A549 (cell line): ENCODE measurements around the gene DDAH2. TPM values are rescaled to one million over a fixed set of nuclear protein-coding genes. Genes with fewer than 3 reads are reported as not detected.

Source experiments
- ATAC-seq, 2 experiments: fragments of 200-7000 bp in 1 of 2; fragments of >200 bp in 1 of 2; cut with Nextera tagmentation in 1 of 2; cut with Tn5 transposase in 1 of 2; 3 replicates each; pipeline versions ENCODE4 v1.8.0 to v1.9.1; 2018 to 2020; ENCODE audit warnings: mild to moderate bottlenecking in 1 of 2, moderate library complexity in 1 of 2
- CTCF ChIA-PET: fragments of 300-600 bp; sonication (Branson Sonifier 250); formaldehyde crosslinking; extraction: SDS; loops from one replicate; lab custom pipeline; 2021; ENCODE audit warnings: antibody characterized with exemption, inconsistent platforms; lab: Yijun Ruan, JAX
- POLR2A ChIA-PET: fragments of 350-600 bp; formaldehyde crosslinking; extraction: SDS; loops from one replicate; lab custom pipeline; 2021; ENCODE audit warnings: antibody characterized with exemption, inconsistent platforms; lab: Yijun Ruan, JAX
- DNase-seq, 2 experiments: peaks; one replicate each; pipeline versions ENCODE4 v3.0.0 to v3.0.0-alpha.2; 2011 to 2016; ENCODE audit warnings: low read depth in 1 of 2, low spot score in 1 of 2
- FAIRE-seq: peaks from 2 replicates; lab custom pipeline; 2011; peaks lifted over from hg19 to GRCh38; lab: Jason Lieb, UNC
- H3K27ac ChIP-seq, 2 experiments: fragments of >200 bp; sonication (Bioruptor Twin); formaldehyde crosslinking; 3 replicates each; pipeline ENCODE4 v1.5.1; 2016 to 2017
- H3K4me1 ChIP-seq: fragments of >200 bp; sonication (Bioruptor Twin); formaldehyde crosslinking; 3 replicates; pipeline ENCODE4 v1.6.1; 2016
- H3K4me2 ChIP-seq: fragments of >200 bp; sonication (Bioruptor Twin); formaldehyde crosslinking; 3 replicates; pipeline ENCODE4 v1.6.1; 2016
- H3K4me3 ChIP-seq: fragments of >200 bp; sonication (Bioruptor Twin); formaldehyde crosslinking; 3 replicates; pipeline ENCODE4 v1.5.1; 2016
- H3K9me3 ChIP-seq: fragments of >200 bp; sonication (Bioruptor Twin); formaldehyde crosslinking; 3 replicates; pipeline ENCODE4 v1.6.1; 2016
- PBX3 ChIP-seq: IDR thresholded peaks from 2 replicates; pipeline ENCODE4 v1.6.1; 2012
- WGBS: methylation state at CpG from one replicate; pipeline ENCODE4 v1.1.6; 2017; ENCODE audit errors: missing lambda C conversion rate; 5-methylcytosine and 5-hydroxymethylcytosine counted together
- polyA plus RNA-seq, 4 experiments: library from polyadenylated mRNA; depleted of rRNA in 3 of 4; stranded (reverse); fragments of >200 nt; fragmentation: RNase III in 1 of 4; extraction: RNeasy Plus Mini Kit Qiagen cat#74134 plus additional on column Dnase treatment in 1 of 4; gene quantifications; 2 replicates in 3 of 4; 3 replicates in 1 of 4; pipeline ENCODE4 v1.2.3, GENCODE V29; 2011 to 2017
- small RNA-seq, 6 experiments: library from RNA; depleted of rRNA; stranded (forward); fragments of <200 nt; gene quantifications; one replicate each; pipeline ENCODE3, GENCODE V24; 2012

The DDAH2 gene
- polyA plus RNA-seq, 2 of the 4 experiments (the other 2 are of a cell fraction), result 19.3 to 54.5 TPM

GRCh38 chr6:31677955-31678354 lies 51.1 kb downstream of the DDAH2 start:
- ChIA-PET POLR2A (interaction anchor here (1.0 kb wide), 1 partner anchor 149 kb away, joined by 5 read pairs; the partner anchor contains the start of gene HSPA1B), CTCF (interaction anchor here (1.1 kb wide), 2 partner anchors 52 to 91 kb away, joined by 3 read pairs; partner anchors contain the start of gene DDAH2)
- H3K4me2 ChIP-seq, result no peak overlapping the region
- no peak overlapping the region for H3K27ac ChIP-seq
- no peaks in the 10 kb centered on the region for H3K9me3 ChIP-seq
- H3K4me3 ChIP-seq, result no peak overlapping the region
- DNase-seq, result no peak
- peaks cover 8% of the 10 kb centered on the region; the same call in 1 of the 3 replicates for H3K4me1 ChIP-seq
- no peak for ATAC-seq
- 66% methylated on average over 8 of the region's 8 CpGs for WGBS
- FAIRE-seq, result no peak
- no peak for TF ChIP-seq PBX3

Small RNAs within 50 kb of the gene (small RNA-seq; reads per million reads assigned to genes)
- 0 reads per million in 6 experiments for gene LY6G6D
- gene MIR4646, result 0 reads per million in 6 experiments
- gene MSH5-SAPCD1, result 0 reads per million in 6 experiments
- 0 reads per million in 6 experiments for gene RF00019
- gene RNU6-850P, result 0 reads per million in 6 experiments
- 0 reads per million in 6 experiments for gene SAPCD1

Other genes with a start within 250 kb of the DDAH2 start
Only the 30 nearest of the 42 such genes appear.
- 0.07 TPM in 1 of 2 replicates, not detected in the other for gene LTA, start 157.0 kb downstream of the DDAH2 start, polyA plus RNA-seq (2011; rRNA removed)
- gene LTA, start 157.0 kb downstream of the DDAH2 start, polyA plus RNA-seq (2017; fragmentation: RNase III; extraction: RNeasy Plus Mini Kit Qiagen cat#74134 plus additional on column Dnase treatment), result 0.07 to 0.08 TPM in 2 of 3 replicates, not detected in the other
- 0.07 TPM in 1 of 2 replicates, not detected in the other for gene TNF, start 153.7 kb downstream of the DDAH2 start, polyA plus RNA-seq (2011; rRNA removed)
- not detected in 3 replicates for gene TNF, start 153.7 kb downstream of the DDAH2 start, polyA plus RNA-seq (2017; fragmentation: RNase III; extraction: RNeasy Plus Mini Kit Qiagen cat#74134 plus additional on column Dnase treatment)
- 0.13 and 0.26 TPM in 2 replicates for gene LTB, start 146.9 kb downstream of the DDAH2 start, polyA plus RNA-seq (2011; rRNA removed)
- gene LTB, start 146.9 kb downstream of the DDAH2 start, polyA plus RNA-seq (2017; fragmentation: RNase III; extraction: RNeasy Plus Mini Kit Qiagen cat#74134 plus additional on column Dnase treatment), result 0.14 to 0.57 TPM (median 0.33 TPM) in 3 replicates
- 0.17 and 0.19 TPM in 2 replicates for gene LST1, start 143.0 kb downstream of the DDAH2 start, polyA plus RNA-seq (2011; rRNA removed)
- 0.26 to 0.47 TPM in 2 of 3 replicates, not detected in the other for gene LST1, start 143.0 kb downstream of the DDAH2 start, polyA plus RNA-seq (2017; fragmentation: RNase III; extraction: RNeasy Plus Mini Kit Qiagen cat#74134 plus additional on column Dnase treatment)
- gene NCR3, start 136.3 kb downstream of the DDAH2 start, polyA plus RNA-seq (2011; rRNA removed), result not detected in 2 replicates
- not detected in 3 replicates for gene NCR3, start 136.3 kb downstream of the DDAH2 start, polyA plus RNA-seq (2017; fragmentation: RNase III; extraction: RNeasy Plus Mini Kit Qiagen cat#74134 plus additional on column Dnase treatment)
- gene AIF1, start 114.1 kb downstream of the DDAH2 start, polyA plus RNA-seq (2011; rRNA removed), result not detected in 2 replicates
- not detected in 3 replicates for gene AIF1, start 114.1 kb downstream of the DDAH2 start, polyA plus RNA-seq (2017; fragmentation: RNase III; extraction: RNeasy Plus Mini Kit Qiagen cat#74134 plus additional on column Dnase treatment)
- 26.0 and 28.0 TPM in 2 replicates for gene PRRC2A, start 108.6 kb downstream of the DDAH2 start, polyA plus RNA-seq (2011; rRNA removed)
- gene PRRC2A, start 108.6 kb downstream of the DDAH2 start, polyA plus RNA-seq (2017; fragmentation: RNase III; extraction: RNeasy Plus Mini Kit Qiagen cat#74134 plus additional on column Dnase treatment), result 60.7 to 63.0 TPM (median 61.1 TPM) in 3 replicates
- gene BAG6, start 76.6 kb downstream of the DDAH2 start, polyA plus RNA-seq (2011; rRNA removed), result 50.4 and 59.4 TPM in 2 replicates
- gene BAG6, start 76.6 kb downstream of the DDAH2 start, polyA plus RNA-seq (2017; fragmentation: RNase III; extraction: RNeasy Plus Mini Kit Qiagen cat#74134 plus additional on column Dnase treatment), result 107 to 123 TPM (median 121 TPM) in 3 replicates
- 2.6 and 4.1 TPM in 2 replicates for gene APOM, start 73.4 kb downstream of the DDAH2 start, polyA plus RNA-seq (2011; rRNA removed)
- 1.5 to 2.1 TPM (median 1.9 TPM) in 3 replicates for gene APOM, start 73.4 kb downstream of the DDAH2 start, polyA plus RNA-seq (2017; fragmentation: RNase III; extraction: RNeasy Plus Mini Kit Qiagen cat#74134 plus additional on column Dnase treatment)
- gene C6orf47, start 68.5 kb downstream of the DDAH2 start, polyA plus RNA-seq (2011; rRNA removed), result 6.0 and 6.1 TPM in 2 replicates
- gene C6orf47, start 68.5 kb downstream of the DDAH2 start, polyA plus RNA-seq (2017; fragmentation: RNase III; extraction: RNeasy Plus Mini Kit Qiagen cat#74134 plus additional on column Dnase treatment), result 10.7 to 13.6 TPM (median 11.9 TPM) in 3 replicates
- gene GPANK1, start 64.3 kb downstream of the DDAH2 start, polyA plus RNA-seq (2011; rRNA removed), result 10.0 and 11.0 TPM in 2 replicates
- gene GPANK1, start 64.3 kb downstream of the DDAH2 start, polyA plus RNA-seq (2017; fragmentation: RNase III; extraction: RNeasy Plus Mini Kit Qiagen cat#74134 plus additional on column Dnase treatment), result 9.7 to 11.7 TPM (median 11.0 TPM) in 3 replicates
- 41.8 and 61.0 TPM in 2 replicates for gene CSNK2B, start 63.2 kb downstream of the DDAH2 start, polyA plus RNA-seq (2011; rRNA removed)
- 134 to 141 TPM (median 141 TPM) in 3 replicates for gene CSNK2B, start 63.2 kb downstream of the DDAH2 start, polyA plus RNA-seq (2017; fragmentation: RNase III; extraction: RNeasy Plus Mini Kit Qiagen cat#74134 plus additional on column Dnase treatment)
- gene LY6G5B, start 59.3 kb downstream of the DDAH2 start, polyA plus RNA-seq (2011; rRNA removed), result 5.9 and 6.7 TPM in 2 replicates
- 9.0 to 12.3 TPM (median 9.9 TPM) in 3 replicates for gene LY6G5B, start 59.3 kb downstream of the DDAH2 start, polyA plus RNA-seq (2017; fragmentation: RNase III; extraction: RNeasy Plus Mini Kit Qiagen cat#74134 plus additional on column Dnase treatment)
- 1.2 and 1.6 TPM in 2 replicates for gene LY6G5C, start 48.2 kb downstream of the DDAH2 start, polyA plus RNA-seq (2011; rRNA removed)
- gene LY6G5C, start 48.2 kb downstream of the DDAH2 start, polyA plus RNA-seq (2017; fragmentation: RNase III; extraction: RNeasy Plus Mini Kit Qiagen cat#74134 plus additional on column Dnase treatment), result 1.5 to 1.9 TPM (median 1.6 TPM) in 3 replicates
- 22.3 and 22.6 TPM in 2 replicates for gene ABHD16A, start 26.0 kb downstream of the DDAH2 start, polyA plus RNA-seq (2011; rRNA removed)
- gene ABHD16A, start 26.0 kb downstream of the DDAH2 start, polyA plus RNA-seq (2017; fragmentation: RNase III; extraction: RNeasy Plus Mini Kit Qiagen cat#74134 plus additional on column Dnase treatment), result 14.5 to 16.6 TPM (median 16.2 TPM) in 3 replicates
- not detected in 2 replicates for gene LY6G6F, start 22.4 kb downstream of the DDAH2 start, polyA plus RNA-seq (2011; rRNA removed)
- gene LY6G6F, start 22.4 kb downstream of the DDAH2 start, polyA plus RNA-seq (2017; fragmentation: RNase III; extraction: RNeasy Plus Mini Kit Qiagen cat#74134 plus additional on column Dnase treatment), result not detected in 3 replicates
- not detected in 2 replicates for gene LY6G6D, start 14.0 kb downstream of the DDAH2 start, polyA plus RNA-seq (2011; rRNA removed)
- not detected in 3 replicates for gene LY6G6D, start 14.0 kb downstream of the DDAH2 start, polyA plus RNA-seq (2017; fragmentation: RNase III; extraction: RNeasy Plus Mini Kit Qiagen cat#74134 plus additional on column Dnase treatment)
- gene LY6G6C, start 7.6 kb downstream of the DDAH2 start, polyA plus RNA-seq (2011; rRNA removed), result 0.08 and 0.11 TPM in 2 replicates
- gene LY6G6C, start 7.6 kb downstream of the DDAH2 start, polyA plus RNA-seq (2017; fragmentation: RNase III; extraction: RNeasy Plus Mini Kit Qiagen cat#74134 plus additional on column Dnase treatment), result 0.11 to 0.21 TPM in 2 of 3 replicates, not detected in the other
- gene MPIG6B, start 5.9 kb downstream of the DDAH2 start, polyA plus RNA-seq (2011; rRNA removed), result not detected in 2 replicates
- gene MPIG6B, start 5.9 kb downstream of the DDAH2 start, polyA plus RNA-seq (2017; fragmentation: RNase III; extraction: RNeasy Plus Mini Kit Qiagen cat#74134 plus additional on column Dnase treatment), result not detected in 3 replicates
- 346 and 397 TPM in 2 replicates for gene CLIC1, start 7.2 kb upstream of the DDAH2 start, polyA plus RNA-seq (2011; rRNA removed)
- 249 to 283 TPM (median 251 TPM) in 3 replicates for gene CLIC1, start 7.2 kb upstream of the DDAH2 start, polyA plus RNA-seq (2017; fragmentation: RNase III; extraction: RNeasy Plus Mini Kit Qiagen cat#74134 plus additional on column Dnase treatment)
- gene MSH5, start 10.7 kb upstream of the DDAH2 start, polyA plus RNA-seq (2011; rRNA removed), result 36.5 and 42.6 TPM in 2 replicates
- gene MSH5, start 10.7 kb upstream of the DDAH2 start, polyA plus RNA-seq (2017; fragmentation: RNase III; extraction: RNeasy Plus Mini Kit Qiagen cat#74134 plus additional on column Dnase treatment), result 17.1 to 18.8 TPM (median 17.4 TPM) in 3 replicates
- 3.3 and 6.9 TPM in 2 replicates for gene SAPCD1, start 33.4 kb upstream of the DDAH2 start, polyA plus RNA-seq (2011; rRNA removed)
- 5.8 to 7.5 TPM (median 7.1 TPM) in 3 replicates for gene SAPCD1, start 33.4 kb upstream of the DDAH2 start, polyA plus RNA-seq (2017; fragmentation: RNase III; extraction: RNeasy Plus Mini Kit Qiagen cat#74134 plus additional on column Dnase treatment)
- 1.1 TPM in 2 replicates for gene VWA7, start 48.0 kb upstream of the DDAH2 start, polyA plus RNA-seq (2011; rRNA removed)
- 0.95 to 1.1 TPM (median 0.98 TPM) in 3 replicates for gene VWA7, start 48.0 kb upstream of the DDAH2 start, polyA plus RNA-seq (2017; fragmentation: RNase III; extraction: RNeasy Plus Mini Kit Qiagen cat#74134 plus additional on column Dnase treatment)
- gene VARS1, start 66.5 kb upstream of the DDAH2 start, polyA plus RNA-seq (2011; rRNA removed), result 17.7 and 24.7 TPM in 2 replicates
- gene VARS1, start 66.5 kb upstream of the DDAH2 start, polyA plus RNA-seq (2017; fragmentation: RNase III; extraction: RNeasy Plus Mini Kit Qiagen cat#74134 plus additional on column Dnase treatment), result 57.2 to 58.4 TPM (median 58.3 TPM) in 3 replicates
- gene LSM2, start 77.7 kb upstream of the DDAH2 start, polyA plus RNA-seq (2011; rRNA removed), result 54.7 and 73.8 TPM in 2 replicates
- 58.9 to 65.3 TPM (median 59.6 TPM) in 3 replicates for gene LSM2, start 77.7 kb upstream of the DDAH2 start, polyA plus RNA-seq (2017; fragmentation: RNase III; extraction: RNeasy Plus Mini Kit Qiagen cat#74134 plus additional on column Dnase treatment)
- gene HSPA1L, start 86.0 kb upstream of the DDAH2 start, polyA plus RNA-seq (2011; rRNA removed), result 1.2 and 1.6 TPM in 2 replicates
- gene HSPA1L, start 86.0 kb upstream of the DDAH2 start, polyA plus RNA-seq (2017; fragmentation: RNase III; extraction: RNeasy Plus Mini Kit Qiagen cat#74134 plus additional on column Dnase treatment), result 1.2 to 1.7 TPM (median 1.4 TPM) in 3 replicates
- gene HSPA1A, start 86.2 kb upstream of the DDAH2 start, polyA plus RNA-seq (2011; rRNA removed), result 88.2 and 122 TPM in 2 replicates
- gene HSPA1A, start 86.2 kb upstream of the DDAH2 start, polyA plus RNA-seq (2017; fragmentation: RNase III; extraction: RNeasy Plus Mini Kit Qiagen cat#74134 plus additional on column Dnase treatment), result 129 to 204 TPM (median 194 TPM) in 3 replicates
- 52.7 and 70.6 TPM in 2 replicates for gene HSPA1B, start 98.4 kb upstream of the DDAH2 start, polyA plus RNA-seq (2011; rRNA removed)
- 56.7 to 125 TPM (median 98.6 TPM) in 3 replicates for gene HSPA1B, start 98.4 kb upstream of the DDAH2 start, polyA plus RNA-seq (2017; fragmentation: RNase III; extraction: RNeasy Plus Mini Kit Qiagen cat#74134 plus additional on column Dnase treatment)
- 15.8 and 20.6 TPM in 2 replicates for gene NEU1, start 133.5 kb upstream of the DDAH2 start, polyA plus RNA-seq (2011; rRNA removed)
- 12.8 to 19.2 TPM (median 16.0 TPM) in 3 replicates for gene NEU1, start 133.5 kb upstream of the DDAH2 start, polyA plus RNA-seq (2017; fragmentation: RNase III; extraction: RNeasy Plus Mini Kit Qiagen cat#74134 plus additional on column Dnase treatment)
- 0.24 and 0.27 TPM in 2 replicates for gene SLC44A4, start 149.7 kb upstream of the DDAH2 start, polyA plus RNA-seq (2011; rRNA removed)
- gene SLC44A4, start 149.7 kb upstream of the DDAH2 start, polyA plus RNA-seq (2017; fragmentation: RNase III; extraction: RNeasy Plus Mini Kit Qiagen cat#74134 plus additional on column Dnase treatment), result not detected in 3 replicates